Dermis microvascular lymphatic vessel endothelial cell (primary cell): Measurements from ENCODE around the gene GORASP1. TPM values are rescaled to one million over a fixed set of nuclear protein-coding genes. Genes with fewer than 3 reads are reported as not detected.

ENCODE experiments used
- DNase-seq, 2 donors: peaks; one replicate each; pipeline versions ENCODE4 v3.0.0 to v3.0.0-alpha.2; 2010; ENCODE audit warnings: low read depth in 2 of 2
- total RNA-seq: library from RNA; depleted of rRNA; stranded (reverse); fragments of >200 nt; gene quantifications from 2 replicates; pipeline ENCODE4 v1.2.1, GENCODE V29; 2014

The GORASP1 gene
- total RNA-seq, 1 donor from 2014 or later = 22.2 TPM

- peak in 1 of 2 donors; percentile 32 for DNase-seq
Measured at GRCh38 chr3:39141171-39141995, 34.0 kb upstream of the GORASP1 start.

- no peak for DNase-seq
Measured at GRCh38 chr3:39140341-39140971, 33.0 kb upstream of the GORASP1 start.

DNA sequence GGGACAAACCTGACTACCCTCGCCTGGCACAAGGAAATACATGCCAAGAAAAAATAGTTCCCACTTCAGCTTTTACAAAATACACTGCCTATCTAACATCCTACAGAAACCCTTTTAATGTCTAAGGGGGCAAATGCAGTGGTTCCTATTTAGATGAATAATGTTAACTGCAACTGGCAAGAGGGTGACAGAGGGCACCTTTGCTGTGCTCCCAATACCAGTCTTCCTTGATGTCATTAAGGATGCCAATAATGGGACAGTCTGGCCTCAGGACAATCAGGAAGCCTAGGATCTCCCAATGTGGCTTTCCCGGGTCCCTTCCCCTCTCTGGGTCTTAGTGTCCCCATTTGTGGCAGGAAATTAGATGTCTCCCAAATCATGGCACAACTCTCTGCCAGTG lies 32.0 kb upstream of the GORASP1 start:
- DNase-seq = no peak

- no peak for DNase-seq
Measured at GRCh38 chr3:39138804-39139415, 31.5 kb upstream of the GORASP1 start.

DNA sequence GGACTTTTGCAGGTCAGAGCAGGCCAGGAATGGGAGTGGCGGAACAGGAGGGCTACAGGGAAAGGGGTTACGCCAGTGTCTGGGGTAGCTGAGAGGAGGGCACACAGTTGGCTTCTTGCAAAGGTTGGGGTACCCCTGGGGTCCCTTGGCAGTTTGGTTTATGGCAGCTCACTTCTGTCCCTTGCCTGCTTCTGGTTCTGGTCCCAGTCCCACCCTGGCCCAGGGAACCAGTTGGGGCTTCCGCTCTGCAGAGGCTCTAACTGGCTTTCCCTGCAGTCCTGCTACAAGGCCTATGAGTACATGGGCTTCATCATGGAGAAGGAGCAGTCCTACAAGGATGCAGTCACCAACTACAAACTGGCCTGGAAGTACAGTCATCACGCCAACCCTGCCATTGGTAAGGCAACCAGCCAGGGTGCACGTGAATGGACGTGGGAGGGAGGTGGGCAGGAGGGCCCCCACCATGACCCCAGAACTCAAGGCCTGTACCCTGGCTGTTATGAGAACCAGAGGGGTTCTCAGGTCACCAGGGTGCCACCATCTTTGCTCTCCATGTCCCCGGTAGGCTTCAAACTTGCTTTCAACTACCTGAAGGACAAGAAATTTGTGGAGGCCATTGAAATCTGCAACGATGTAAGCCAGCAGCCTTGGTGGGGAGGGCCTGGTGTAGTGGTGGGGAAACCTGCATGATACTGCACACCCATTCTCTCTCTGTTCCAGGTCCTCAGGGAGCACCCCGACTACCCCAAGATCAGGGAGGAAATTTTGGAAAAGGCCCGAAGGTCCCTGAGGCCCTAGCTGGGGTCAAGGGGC lies 30.8 kb upstream of the GORASP1 start:
- DNase-seq = no peak

GRCh38 chr3:39137435-39137936 lies 30.1 kb upstream of the GORASP1 start:
- no peak for DNase-seq

GRCh38 chr3:39136533-39137434 lies 29.4 kb upstream of the GORASP1 start:
- DNase-seq = no peak

- DNase-seq = peak in 1 of 2 donors; percentile 43
Measured at GRCh38 chr3:39135170-39135805, 27.9 kb upstream of the GORASP1 start.

DNA sequence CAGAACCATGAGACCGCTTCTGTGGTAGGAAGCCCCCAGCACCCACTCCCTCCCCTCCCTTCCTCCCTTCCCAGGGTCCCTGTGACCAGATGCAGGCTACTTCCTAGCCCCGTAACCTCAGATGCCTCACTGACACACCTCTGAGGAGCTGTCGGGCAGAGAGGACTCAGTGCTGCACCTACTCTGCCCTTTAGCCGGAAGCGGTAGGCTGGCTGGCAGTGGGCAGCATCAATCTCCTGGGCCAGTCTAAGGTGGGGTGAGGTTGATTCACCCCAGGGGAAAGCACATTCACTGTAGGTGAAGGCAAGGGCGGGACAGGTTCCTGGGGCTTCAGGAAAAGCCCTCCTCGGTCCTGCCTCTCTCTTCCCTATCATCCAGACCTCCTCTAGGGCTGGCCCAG lies 26.9 kb upstream of the GORASP1 start:
- DNase-seq = no peak

DNA sequence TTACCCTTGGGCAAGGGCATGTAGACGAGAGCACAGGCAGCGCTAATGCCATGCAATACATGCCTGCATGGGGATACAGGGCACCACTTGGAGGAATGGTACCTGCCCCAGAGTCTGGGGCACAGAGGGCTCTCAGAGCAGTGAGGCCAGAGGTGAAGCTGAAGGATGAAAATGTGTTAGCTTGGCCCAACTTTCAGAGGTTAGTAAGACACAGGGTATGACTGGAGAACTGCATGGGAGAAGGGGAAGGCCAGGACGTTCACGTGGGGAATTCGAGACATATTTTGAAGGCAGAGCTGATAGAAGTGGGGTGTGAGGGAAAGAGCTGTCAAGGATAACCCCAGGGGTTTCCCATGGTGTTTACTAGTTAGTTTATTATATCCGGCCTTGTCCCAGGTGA lies 26.4 kb upstream of the GORASP1 start:
- DNase-seq = no peak

DNA sequence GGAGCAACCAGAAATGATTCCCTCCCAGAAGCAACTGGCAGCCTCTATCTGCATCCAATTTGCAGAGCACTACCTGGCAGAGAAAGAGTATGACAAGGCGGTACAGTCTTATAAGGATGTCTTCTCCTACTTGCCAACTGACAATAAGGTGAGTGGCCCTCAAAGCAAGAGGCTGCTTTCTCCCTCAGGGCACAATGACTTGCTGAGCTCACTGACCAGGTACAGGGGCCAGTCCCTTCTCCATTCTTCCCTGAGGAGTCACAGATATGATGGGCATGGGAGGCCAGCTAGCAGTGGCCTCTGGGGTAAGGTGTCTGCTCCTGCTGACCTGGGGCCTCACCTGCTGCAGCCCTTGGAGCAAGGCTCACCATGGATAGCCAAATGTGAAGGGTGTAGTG lies 25.7 kb upstream of the GORASP1 start:
- DNase-seq = no peak

DNA sequence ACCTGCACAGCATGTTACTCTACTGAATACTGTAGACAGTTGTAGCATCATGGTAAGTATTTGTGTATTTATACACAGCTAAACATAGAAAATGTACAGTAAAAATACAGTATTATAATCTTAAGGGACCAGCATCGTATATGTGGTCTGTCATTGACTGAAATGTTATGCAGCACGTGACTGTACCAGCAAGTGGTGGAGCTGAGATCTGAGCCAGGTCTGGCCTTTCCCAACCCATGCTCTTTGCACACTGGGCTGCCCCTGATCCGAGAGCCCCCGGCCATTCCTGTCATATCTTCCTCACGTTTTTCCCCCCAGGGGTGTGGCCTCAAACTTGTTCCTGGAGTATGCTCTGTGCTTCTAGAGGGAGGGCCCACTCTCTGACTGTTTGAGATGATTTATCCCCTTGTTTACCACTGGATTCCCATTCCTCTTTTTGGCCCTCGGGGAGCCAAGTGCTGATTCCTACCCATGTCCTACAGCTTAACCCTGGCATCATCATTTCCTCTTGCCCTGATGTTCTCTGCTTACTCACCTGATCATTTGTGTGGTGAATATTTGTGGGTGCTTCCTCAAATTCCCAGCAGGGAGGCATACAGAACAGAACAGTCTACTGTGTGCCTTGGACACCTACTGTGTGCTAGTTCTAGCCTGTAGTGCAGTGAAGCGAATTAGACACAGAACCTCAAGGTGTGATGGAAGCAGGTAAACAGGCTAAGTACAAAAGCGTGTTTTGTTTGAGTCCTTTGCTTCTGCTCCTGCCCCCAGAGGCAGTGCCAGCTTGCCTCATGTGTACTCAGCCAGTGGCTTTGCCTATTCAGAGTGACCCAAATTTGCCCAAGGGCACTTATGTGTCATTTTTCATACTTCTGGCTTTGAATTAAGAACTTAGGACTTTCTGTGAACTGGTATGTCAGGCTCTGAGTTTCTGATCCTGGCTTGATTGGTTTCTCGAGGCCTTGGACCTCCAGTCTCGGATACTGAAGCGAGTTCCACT lies 25.0 kb upstream of the GORASP1 start:
- DNase-seq = no peak

DNA sequence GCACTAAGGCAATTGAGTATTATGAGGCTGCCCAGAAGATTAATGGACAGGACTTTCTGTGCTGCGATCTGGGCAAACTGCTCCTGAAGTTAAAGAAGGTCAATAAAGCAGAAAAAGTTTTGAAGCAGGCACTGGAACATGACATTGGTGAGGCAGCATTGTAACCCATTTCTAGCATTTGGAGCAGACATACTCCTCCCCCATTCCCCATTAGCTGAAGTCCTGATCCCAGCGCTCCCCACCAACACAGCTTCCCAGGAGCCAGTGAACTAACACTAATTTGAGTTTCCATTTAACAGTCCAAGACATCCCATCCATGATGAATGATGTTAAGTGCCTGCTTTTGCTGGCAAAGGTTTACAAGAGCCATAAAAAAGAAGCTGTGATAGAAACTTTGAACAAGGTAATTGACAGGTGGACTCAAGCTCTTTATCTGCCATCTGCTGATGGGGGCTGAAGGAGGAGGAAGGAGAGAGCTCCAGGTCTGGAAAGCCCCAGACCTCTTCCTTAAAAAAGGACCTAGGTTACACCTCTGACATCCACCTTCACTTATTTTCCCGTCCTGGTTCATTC lies 23.4 kb upstream of the GORASP1 start:
- DNase-seq = no peak

GRCh38 chr3:39130026-39130425 lies 22.6 kb upstream of the GORASP1 start:
- DNase-seq = no peak

- no peak for DNase-seq
Measured at GRCh38 chr3:39128951-39129350, 21.5 kb upstream of the GORASP1 start.

- DNase-seq = no peak
Measured at GRCh38 chr3:39127908-39128304, 20.5 kb upstream of the GORASP1 start.

- DNase-seq = no peak
Measured at GRCh38 chr3:39127269-39127907, 20.0 kb upstream of the GORASP1 start.

DNA sequence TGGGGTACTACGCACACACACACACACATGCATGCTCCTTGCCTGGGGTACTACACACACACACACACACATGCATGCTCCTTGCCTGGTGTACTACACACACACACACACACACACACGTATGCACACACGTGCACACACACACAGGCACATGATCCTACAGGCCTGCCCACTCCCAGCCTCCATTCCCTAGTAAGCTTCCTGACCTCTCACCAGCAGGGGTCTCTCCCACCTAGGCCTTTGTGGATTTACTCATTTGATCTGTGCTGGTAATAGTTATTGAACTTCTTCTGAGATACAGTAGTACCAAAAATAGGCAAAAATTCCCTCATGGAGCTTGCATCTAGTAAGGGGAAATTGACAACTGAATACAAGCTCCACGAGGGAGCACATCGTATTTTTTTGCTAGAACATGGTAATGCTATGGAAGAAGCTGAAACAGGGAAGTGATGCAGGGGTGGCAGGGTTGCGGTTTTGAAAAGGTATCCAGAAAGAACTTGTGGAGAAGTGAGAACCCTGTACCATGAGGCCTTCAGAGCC lies 19.2 kb upstream of the GORASP1 start:
- DNase-seq = peak; percentile 58 to 81
